IPS-11a (cell line): ENCODE data around the gene ANKRD24.
"Not testable (repeated sequence)": the region's sequence is repeated elsewhere in the genome, so short reads cannot be mapped to it uniquely, and the experiment has no call there.

Experiments used
- H3K4me3 ChIP-seq: one replicate; pipeline ENCODE4 v1.5.1; 2013; ENCODE audit warnings: low read depth, low read length, control low read depth

Gene ANKRD24

DNA sequence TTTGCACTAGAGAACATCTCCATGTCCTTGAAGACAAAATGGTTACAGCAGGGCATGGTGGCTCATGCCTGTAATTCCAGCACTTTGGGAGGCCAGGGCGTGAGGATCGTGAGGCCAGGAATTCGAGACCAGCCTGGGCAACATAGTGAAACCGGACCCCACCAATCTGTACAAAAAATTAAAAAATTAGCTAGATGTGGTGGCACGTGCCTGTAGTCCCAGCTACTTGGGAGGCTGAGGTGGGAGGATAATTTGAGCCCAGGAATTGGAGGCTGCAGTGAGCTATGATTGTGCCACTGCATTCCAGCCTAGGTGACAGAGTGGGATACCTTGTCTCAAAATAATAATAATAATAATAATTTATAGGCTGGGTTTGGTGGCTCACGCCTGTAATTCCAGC lies 47.7 kb downstream of the ANKRD24 start:
- not testable (repeated sequence) for H3K4me3 ChIP-seq

DNA sequence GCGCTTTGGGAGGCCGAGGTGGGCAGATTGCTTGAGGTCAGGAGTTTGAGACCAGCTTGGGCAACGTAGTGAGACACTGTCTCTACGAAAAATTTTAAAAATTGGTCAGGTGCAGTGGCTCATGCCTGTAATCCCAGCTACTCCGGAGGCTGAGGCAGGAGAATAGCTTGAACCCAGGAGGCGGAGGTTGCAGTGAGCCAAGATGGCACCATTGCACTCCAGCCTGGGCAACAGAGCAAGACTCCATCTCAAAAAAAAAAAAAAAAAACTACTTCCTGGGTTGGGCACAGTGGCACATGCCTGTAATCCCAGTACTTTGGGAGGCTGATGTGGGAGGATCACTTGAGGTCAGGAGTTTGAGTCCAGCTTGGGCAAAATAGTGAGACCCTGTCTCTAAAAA lies 49.0 kb downstream of the ANKRD24 start:
- H3K4me3 ChIP-seq = not testable (repeated sequence)

DNA sequence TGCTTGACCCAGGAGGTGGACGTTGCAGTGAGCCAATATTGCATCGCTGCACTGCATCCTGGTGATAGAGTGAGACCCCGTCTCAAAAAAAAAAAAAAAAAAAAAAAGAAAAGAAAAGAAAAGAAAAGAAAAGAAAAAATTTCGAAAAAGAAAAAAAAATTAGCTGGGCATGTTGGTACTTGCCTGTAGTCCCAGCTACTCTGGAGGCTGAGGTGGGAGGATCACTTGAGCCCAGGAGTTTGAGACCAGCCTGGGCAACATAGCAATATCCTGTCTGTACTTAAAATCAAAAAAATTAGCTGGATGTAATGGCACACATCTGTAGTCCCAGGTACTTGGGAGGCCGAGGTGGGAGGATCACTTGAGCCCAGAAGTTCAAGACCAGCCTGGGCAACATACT lies 49.6 kb downstream of the ANKRD24 start:
- not testable (repeated sequence) for H3K4me3 ChIP-seq

DNA sequence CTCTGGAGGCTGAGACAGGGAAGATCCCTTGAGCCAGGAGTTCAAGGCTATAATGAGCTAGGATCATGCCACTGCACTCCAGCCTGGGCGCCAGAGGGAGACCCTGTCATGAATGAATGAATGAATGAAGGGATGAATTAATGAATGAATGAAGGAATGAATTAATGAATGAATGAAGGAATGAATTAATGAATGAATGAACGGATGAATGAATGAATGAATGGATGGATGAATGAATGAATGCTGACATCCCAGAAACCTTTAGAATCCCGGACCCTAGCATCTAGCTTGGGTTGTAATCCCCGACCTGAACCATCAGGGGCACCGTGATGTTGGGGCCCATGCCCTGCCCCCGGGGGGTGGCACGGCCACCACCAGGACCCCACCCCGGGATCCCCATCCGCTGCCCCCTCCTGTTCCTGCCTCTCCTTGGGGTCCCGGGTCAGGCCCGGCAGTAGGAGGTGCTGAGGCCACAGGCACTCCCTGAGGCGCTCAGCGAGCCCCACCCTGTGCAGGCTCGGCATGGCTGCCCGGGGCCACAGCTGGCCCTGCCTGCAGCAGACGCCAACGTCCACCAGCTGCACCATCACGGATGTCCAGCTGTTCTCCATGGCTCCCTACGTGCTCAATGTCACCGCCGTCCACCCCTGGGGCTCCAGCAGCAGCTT lies 50.3 kb downstream of the ANKRD24 start:
- H3K4me3 ChIP-seq = no peak overlapping the region

DNA sequence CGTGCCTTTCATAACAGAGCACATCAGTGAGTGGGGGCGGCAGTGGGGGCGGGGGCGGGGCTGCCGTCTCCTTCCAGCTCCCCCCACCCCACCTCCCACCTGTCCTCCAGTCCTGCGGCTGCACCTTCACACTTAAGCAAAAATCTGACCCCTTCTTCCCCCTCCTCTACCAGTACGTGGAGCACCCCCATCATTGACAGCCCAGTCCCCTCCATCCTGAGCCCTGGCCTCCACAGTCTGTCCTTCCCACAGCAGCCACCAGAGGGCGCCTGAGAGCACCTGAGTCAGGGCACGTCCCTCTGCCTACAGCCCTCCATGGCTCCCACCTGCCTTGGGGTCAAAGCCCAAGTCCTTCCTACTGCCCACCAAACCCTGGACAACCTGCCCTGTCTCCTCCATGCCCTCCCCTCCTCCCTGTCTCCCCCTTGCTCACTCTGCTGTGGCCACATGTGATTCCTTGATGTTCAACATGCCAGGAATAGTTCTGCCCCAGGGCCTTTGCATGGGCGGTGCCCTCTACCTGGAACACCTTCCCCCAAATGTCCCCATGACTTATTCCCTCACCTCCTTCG lies 50.9 kb downstream of the ANKRD24 start:
- H3K4me3 ChIP-seq = no peak overlapping the region

DNA sequence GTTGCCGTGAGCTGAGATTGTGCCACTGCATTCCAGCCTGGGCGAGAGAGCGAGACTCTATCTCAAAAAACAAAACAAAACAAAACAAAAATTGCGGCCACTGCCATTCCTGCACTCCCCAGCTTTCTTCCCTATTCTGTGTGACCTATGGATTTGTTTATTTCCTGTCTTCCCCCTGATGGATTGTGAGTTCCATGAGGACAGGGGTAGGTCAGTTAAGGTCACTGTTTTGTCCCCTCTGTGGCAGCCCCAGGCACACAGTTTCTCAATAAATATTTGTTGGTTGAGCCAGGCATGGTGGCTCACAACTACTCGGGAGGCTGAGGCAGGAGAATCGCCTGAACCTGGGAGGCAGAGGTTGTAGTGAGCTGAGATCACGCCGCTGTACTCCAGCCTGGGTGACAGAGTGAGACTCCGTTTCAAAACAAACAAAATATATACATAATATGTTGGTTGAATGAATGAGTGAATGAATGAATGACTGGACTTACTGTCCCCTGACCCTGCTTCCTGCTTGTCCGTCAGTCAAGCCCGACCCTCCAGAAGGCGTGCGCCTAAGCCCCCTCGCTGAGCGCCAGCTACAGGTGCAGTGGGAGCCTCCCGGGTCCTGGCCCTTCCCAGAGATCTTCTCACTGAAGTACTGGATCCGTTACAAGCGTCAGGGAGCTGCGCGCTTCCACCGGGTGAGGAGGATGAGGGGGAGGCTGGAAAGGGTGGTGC lies 51.8 kb downstream of the ANKRD24 start:
- H3K4me3 ChIP-seq = no peak overlapping the region

DNA sequence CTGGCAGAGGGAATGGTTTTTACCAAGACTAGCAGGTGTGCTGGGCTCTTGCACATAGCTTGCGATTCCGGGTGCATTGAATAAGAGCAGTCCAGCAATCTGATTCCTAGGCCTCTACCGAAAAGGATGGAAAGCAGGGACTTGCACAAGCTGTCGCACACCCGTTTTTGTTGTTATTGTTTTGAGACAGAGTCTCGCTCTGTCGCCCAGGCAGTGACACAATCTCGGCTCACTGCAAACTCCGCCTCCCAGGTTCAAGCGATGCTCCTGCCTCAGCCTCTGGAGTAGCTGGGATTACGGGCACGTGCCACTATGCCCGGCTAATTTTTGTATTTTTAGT lies 52.3 kb downstream of the ANKRD24 start:
- no peak overlapping the region for H3K4me3 ChIP-seq

DNA sequence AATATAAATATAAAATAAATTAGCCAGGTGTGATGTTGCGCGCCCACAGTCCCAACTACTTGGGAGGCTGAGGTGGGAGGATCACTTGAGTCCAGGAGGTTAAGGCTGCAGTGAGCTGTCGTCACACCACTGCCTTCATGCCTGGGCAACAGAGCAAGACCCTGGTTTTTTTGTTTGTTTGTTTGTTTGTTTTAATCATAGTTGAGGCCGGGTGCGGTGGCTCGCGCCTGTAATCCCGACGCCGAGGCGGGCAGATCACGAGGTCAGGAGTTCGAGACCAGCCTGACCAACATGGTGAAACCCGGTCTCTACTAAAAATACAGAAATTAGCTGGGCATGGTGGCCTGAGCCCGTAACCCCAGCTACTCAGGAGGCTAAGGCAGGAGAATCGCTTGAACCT lies 55.0 kb downstream of the ANKRD24 start:
- not testable (repeated sequence) for H3K4me3 ChIP-seq

DNA sequence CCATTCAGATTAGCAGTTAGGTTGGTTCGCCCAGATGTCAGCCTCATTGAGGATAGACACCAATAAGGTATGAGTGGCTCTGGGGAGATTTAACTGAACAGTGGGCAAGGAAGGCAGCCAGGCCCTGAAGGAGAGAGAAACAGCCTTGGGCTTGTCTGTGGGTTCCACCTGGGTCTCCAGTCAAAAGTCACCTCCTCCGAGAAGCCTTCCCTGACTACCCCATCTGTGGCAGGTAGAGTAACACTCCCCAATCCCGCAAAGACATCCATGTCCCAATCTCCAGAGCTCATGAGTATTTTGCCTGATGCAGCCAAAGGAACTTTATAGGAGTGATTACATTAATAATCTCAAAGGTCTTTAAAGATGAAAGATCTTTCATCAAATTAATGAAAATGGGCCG lies 56.3 kb downstream of the ANKRD24 start:
- H3K4me3 ChIP-seq = no peak overlapping the region

DNA sequence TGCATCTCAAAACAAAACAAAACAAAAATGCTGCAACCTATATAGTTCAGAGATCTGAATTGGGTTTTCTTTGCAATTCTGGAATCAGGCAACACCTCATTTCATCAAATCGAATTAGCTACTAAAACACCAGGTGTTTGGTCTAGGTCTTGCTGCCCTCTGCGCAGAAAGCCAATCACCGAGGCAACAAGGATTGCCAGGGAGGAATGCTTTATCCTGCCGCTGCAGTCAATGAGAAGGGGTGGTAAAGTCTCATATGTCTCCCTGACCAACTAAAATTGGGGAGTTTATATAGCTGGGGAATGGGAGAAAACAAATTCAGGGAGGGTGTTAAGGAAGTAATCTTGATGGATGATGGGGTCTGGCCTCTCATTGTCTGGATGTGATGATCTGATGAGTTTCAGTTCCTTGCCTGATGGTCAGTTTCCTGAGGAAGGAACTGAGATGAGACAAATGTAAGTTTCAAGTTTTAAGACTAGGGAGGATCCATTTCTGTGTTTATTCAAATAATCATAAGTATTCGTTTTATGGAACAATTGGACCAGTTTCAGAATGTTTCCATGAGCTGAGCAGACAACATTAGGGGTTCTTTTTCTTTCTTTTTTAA lies 59.4 kb downstream of the ANKRD24 start:
- no peak overlapping the region for H3K4me3 ChIP-seq

DNA sequence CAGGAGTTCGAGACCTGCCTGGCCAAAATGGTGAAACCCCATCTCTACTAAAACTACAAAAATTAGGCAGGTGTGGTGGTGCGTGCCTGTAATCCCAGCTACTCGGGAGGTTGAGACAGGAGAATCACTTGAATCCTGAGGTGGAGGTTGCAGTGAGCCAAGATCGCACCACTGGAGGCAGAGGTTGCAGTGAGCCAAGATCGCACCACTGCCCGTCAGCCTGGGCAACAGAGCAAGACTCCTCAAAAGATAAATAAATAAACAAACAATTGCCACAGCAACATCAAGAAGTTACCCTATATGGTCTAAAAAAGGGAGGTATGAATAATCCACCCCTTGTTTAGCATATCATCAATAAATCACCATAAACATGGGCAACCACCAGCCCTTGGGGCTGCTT lies 63.4 kb downstream of the ANKRD24 start:
- H3K4me3 ChIP-seq = not testable (repeated sequence)

DNA sequence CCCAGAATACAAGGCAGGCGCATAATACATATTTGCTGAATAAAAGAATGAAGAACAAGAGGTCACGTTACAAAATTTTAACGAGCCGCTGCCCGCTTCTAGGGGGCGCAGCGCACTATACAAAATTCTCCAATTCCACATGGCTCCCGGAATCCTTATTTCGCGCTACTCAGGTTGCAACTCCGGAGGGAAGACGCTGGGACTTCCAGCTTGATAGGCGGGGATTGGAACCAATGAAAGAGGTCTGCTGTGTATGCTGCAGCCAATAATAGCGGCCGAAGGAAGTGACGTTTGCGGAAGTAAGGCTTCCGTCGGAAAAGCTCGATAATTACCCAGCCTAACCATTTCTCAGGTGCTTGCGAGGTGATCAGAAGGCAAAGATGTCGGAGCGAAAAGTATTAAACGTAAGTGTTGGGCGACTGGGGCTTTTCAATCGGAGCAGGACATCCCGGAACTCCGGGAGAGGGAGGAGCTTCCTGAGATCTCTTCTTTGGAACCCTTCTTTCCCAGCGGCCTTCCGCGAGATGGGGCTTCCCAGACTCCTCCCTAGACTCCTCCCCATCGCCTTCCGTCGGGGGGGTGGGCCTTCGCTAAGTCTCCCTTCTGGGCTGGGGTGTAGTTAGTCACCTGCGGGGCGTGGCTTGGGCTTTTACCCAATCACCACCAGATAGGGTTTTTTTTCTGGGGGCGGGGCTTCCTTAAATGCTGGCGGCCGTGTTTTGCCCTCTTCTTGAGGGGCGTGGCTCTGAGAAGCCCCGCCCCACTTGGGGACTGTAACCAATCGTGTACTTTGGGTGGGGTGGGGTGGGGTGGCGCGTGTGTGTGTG lies 64.5 kb downstream of the ANKRD24 start, which contains the start of gene YJU2:
TSS of gene YJU2 (plus strand) at position 314 of the 827 bp plus-strand sequence. CDS start at position 381, 67 bp downstream.
- H3K4me3 ChIP-seq = peak within 1 kb of the TSS; percentile 97

DNA sequence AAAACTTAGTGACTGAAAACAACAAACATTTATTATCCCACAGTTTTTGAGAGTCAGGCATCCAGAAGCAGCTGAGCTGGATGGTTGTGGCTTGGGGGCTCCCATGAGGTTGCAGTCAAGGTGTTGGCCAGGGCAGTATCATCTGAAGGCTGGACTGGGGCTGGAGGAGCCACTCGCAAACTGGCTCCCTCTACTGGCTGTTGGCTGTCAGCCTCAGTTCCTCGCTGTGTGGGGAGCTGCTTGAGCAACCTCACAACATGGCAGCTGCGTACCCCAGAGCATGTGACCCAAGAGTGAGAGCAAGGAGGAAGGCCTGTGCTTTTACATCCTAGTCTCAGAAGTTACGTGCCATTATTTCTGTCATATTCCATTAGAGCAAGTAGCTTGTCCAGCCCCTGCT lies 74.1 kb downstream of the ANKRD24 start:
- H3K4me3 ChIP-seq = no peak overlapping the region

DNA sequence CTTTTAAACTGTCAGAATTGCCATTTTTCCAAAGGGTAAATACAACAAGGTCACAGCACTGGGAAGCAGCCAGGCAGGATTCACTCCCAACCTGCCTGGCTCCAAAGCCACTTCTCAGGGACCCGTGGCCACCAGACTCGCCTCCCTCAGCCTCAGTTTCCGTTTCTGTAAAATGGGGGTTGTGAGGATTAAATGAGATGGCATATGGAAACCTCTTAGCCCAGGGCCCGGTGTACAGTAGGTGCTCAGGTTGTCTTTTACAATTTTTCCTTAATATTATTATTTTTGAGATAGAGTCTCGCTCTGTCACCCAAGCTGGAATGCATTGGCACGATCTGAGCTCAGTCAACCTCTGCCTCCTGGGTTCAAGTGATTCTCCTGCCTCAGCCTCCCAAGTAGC lies 74.5 kb downstream of the ANKRD24 start:
- no peak overlapping the region for H3K4me3 ChIP-seq

DNA sequence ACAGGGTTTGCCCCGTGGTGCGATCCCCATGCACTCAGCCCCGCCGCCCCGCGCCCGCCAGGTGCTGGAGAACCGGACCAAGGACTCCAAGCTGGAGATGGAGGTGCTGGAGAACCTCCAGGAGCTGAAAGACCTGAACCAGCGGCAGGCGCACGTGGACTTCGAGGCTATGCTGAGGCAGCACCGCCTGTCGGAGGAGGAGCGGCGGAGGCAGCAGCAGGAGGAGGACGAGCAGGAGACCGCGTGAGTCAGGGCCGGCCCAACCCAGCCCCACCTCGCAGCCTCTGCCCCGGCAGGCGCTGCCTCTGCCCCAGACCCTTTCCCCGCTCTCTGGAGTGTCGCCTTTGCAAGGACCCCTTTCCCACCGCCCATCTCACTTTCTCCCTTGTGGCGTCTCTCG lies 75.7 kb downstream of the ANKRD24 start:
- no peak overlapping the region for H3K4me3 ChIP-seq

DNA sequence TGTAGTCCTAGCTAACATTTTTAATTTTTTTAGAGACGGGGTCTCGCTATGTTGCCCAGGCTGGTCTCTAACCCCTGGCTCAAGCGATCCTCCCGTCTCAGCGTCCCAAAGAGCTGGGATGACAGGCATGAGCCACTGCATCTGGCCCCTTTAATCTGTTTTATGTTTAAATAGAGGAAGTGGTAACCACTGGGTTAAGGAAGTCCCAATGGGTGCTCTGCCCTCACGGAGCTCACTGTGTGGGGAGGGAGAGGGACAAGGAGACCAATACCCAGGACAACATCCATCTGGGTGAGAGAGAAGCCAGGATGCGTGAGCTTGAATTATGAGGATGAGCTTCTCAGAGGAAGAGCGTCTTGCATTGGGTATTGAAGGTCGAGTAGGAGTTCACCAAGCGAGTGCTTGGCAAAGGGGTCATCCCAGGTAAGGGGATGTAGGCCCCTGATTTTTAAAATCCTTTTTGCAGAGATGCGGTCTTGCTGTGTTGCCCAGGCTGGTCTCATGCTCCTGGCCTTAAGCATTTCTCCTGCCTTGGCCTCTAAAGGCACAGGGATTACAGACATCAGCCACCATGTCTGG lies 78.2 kb downstream of the ANKRD24 start:
- H3K4me3 ChIP-seq = no peak overlapping the region

DNA sequence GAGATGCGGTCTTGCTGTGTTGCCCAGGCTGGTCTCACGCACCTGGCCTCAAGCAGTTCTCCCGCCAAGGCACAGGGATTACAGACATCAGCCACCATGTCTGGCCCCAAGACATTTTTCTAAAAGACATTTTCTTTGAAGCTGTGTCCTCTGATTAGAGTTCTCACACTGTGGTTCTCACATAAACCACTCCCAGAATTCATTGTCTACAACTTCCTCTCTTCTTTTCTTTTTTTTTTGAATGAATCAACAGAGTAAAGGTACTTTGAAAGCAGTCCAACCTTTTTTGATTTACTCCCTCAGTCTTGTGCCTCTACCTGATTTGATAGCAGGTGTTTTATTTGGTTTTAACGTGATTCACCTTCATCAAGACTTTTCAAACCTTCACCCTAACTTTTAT lies 82.3 kb downstream of the ANKRD24 start:
- H3K4me3 ChIP-seq = no peak overlapping the region

DNA sequence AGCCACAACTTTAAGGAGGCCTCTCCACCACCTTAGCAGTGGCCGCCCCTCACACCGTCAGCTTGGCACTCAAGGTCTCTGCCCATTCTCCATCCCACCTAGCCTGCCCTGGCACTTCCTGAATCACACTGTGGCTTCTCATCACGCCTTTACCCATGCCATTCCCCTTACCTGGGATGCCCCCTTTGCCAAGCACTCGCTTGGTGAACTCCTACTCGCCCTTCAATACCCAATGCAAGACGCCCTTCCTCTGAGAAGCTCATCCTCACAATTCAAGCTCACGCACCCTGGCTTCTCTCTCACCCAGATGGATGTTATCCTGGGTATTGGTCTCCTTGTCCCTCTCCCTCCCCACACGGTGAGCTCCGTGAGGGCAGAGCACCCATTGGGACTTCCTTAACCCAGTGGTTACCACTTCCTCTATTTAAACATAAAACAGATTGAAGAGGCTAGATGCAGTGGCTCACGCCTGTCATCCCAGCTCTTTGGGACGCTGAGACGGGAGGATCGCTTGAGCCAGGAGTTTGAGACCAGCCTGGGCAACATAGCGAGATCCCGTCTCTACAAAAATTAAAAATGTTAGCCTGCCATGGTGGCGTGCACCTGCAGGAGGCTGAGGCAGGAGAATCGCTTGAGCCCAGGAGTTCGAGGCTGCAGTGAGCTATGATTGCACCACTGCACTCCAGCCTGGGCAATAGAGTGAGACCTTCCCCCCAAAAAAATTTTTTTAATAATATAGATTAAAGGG lies 83.9 kb downstream of the ANKRD24 start:
- H3K4me3 ChIP-seq = no peak overlapping the region

DNA sequence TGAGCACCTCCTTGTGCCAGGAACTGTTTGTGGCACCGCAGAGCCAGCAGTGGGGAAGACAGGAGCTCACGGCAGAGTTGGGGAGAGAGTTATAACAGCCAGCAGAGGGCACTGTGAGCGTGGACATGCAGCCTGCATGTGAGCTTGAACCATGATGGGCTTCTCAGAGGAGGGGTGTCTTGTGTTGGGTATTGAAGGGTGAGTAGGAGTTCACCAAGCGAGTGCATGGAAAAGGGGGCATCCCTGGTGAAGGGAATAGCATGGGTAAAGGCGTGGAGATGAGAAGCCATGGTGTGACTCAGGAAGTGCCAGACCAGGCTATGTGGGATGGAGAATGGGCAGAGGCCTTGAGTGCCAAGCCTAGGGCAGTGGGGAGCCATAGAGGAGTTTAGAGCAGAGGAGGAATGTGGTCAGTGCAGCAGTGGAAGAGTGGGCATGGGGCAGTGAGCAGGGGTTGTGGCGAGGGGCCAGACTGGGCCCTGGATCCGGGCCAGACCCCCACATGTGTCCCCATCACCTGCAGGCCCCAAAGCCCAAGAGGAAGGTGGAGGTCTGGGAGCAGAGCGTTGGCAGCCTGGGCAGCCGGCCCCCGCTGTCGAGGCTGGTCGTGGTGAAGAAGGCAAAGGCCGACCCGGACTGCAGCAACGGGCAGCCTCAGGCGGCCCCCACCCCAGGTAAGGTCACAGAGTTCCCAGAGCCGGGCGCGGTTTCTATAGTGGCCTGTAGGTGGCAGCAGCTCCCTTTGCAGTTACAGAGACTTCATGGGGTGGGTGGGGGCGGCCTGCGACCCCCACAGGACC lies 84.8 kb downstream of the ANKRD24 start:
- no peak overlapping the region for H3K4me3 ChIP-seq
